AG10803 (cell line): Measurements from ENCODE around the gene ESRP2.

Experiments
- DNase-seq: peaks from one replicate; pipeline ENCODE4 v3.0.0; 2010; ENCODE audit warnings: low read depth
- H3K4me3 ChIP-seq: 2 replicates; pipeline ENCODE4 v1.5.1; 2011; ENCODE audit warnings: mild to moderate bottlenecking, low read length, control low read depth
- CTCF ChIP-seq: conservative IDR thresholded peaks from 2 replicates; pipeline ENCODE4 v1.5.1; 2011; ENCODE audit warnings: mild to moderate bottlenecking, low read length, control low read depth, inconsistent platforms

The ESRP2 gene

GRCh38 chr16:68216240-68216639 is 19.7 kb downstream of the ESRP2 start:
- no peak for TF ChIP-seq CTCF
- no peak overlapping the region for H3K4me3 ChIP-seq
- DNase-seq: no peak

- DNase-seq: no peak
- TF ChIP-seq CTCF: no peak
- no peak overlapping the region for H3K4me3 ChIP-seq
These were observed 20.6 kb downstream of the ESRP2 start for GRCh38 chr16:68215302-68215701.

GRCh38 chr16:68214726-68215125 is 21.2 kb downstream of the ESRP2 start:
- H3K4me3 ChIP-seq: no peak overlapping the region
- TF ChIP-seq CTCF: no peak
- no peak for DNase-seq

GRCh38 chr16:68206245-68206644 is 29.7 kb downstream of the ESRP2 start:
- no peak for DNase-seq
- no peak overlapping the region for H3K4me3 ChIP-seq
- TF ChIP-seq CTCF: no peak

GRCh38 chr16:68202091-68202519 is 33.8 kb downstream of the ESRP2 start:
- DNase-seq: no peak
- no peak for TF ChIP-seq CTCF
- no peak overlapping the region for H3K4me3 ChIP-seq

GRCh38 chr16:68200088-68200783 is 35.7 kb downstream of the ESRP2 start:
- DNase-seq: peak; percentile 5
- no peak for TF ChIP-seq CTCF
- H3K4me3 ChIP-seq: no peak overlapping the region

GRCh38 chr16:68197250-68197649 is 38.7 kb downstream of the ESRP2 start:
- TF ChIP-seq CTCF: no peak
- DNase-seq: peak; percentile 35
- no peak overlapping the region for H3K4me3 ChIP-seq
